Calu3 (cell line): ENCODE data around the gene SH3RF3. TPM values are rescaled to one million over a fixed set of nuclear protein-coding genes. Genes with fewer than 3 reads are reported as not detected.
"Not testable (repeated sequence)": the region's sequence is repeated elsewhere in the genome, so short reads cannot be mapped to it uniquely, and the experiment has no call there.

Source experiments
- BruUV-seq: library from RNA; stranded (reverse); fragments of 400-500 nt; replicated peaks from 2 replicates; lab custom pipeline; 2021; lab: Mats Ljungman, UMichigan
- CTCF ChIA-PET: fragments of 300-600 bp; sonication (Branson Sonifier 250); formaldehyde crosslinking; loops from one replicate; lab custom pipeline; 2022; ENCODE audit warnings: antibody characterized with exemption; lab: Charles Lee
- DNase-seq: peaks from one replicate; pipeline ENCODE4 v3.0.0; 2022
- H3K27ac Mint-ChIP-seq: one replicate; pipeline ENCODE4 v1.8.0; 2022; ENCODE audit warnings: mixed read lengths; ENCODE audit not compliant: unreplicated experiment
- H3K27me3 Mint-ChIP-seq: one replicate; pipeline ENCODE4 v1.8.0; 2022; ENCODE audit warnings: mixed read lengths; ENCODE audit not compliant: unreplicated experiment
- H3K36me3 Mint-ChIP-seq: one replicate; pipeline ENCODE4 v1.8.0; 2022; ENCODE audit warnings: mild to moderate bottlenecking, moderate library complexity, mixed read lengths; ENCODE audit not compliant: insufficient read depth, unreplicated experiment
- H3K4me1 Mint-ChIP-seq: one replicate; pipeline ENCODE4 v1.8.0; 2022; ENCODE audit warnings: mild to moderate bottlenecking, low read depth, mixed read lengths; ENCODE audit not compliant: unreplicated experiment
- H3K4me3 Mint-ChIP-seq: one replicate; pipeline ENCODE4 v1.8.0; 2022; ENCODE audit warnings: mild to moderate bottlenecking, low read depth, moderate library complexity, mixed read lengths; ENCODE audit not compliant: unreplicated experiment
- H3K9me3 Mint-ChIP-seq: one replicate; pipeline ENCODE4 v1.8.0; 2022; ENCODE audit warnings: low read depth, mixed read lengths; ENCODE audit not compliant: unreplicated experiment
- CTCF ChIP-seq: fragments of 200-600 bp; IDR thresholded peaks from one replicate; pipeline ENCODE4 v1.8.0; 2022; ENCODE audit warnings: antibody characterized with exemption; ENCODE audit not compliant: unreplicated experiment
- intact Hi-C: fragments of 100-400 bp; cut with micrococcal nuclease; formaldehyde crosslinking; loops from one replicate; pipeline ENCODE4 v1.10.0; 2022; ENCODE audit not compliant: unreplicated experiment
- total RNA-seq: library from RNA; stranded (reverse); gene quantifications from 2 replicates; pipeline ENCODE4 v1.2.3, GENCODE V29; 2022

SH3RF3 gene
- total RNA-seq, 1 experiment from 2014 or later, result 0.17 TPM

DNA sequence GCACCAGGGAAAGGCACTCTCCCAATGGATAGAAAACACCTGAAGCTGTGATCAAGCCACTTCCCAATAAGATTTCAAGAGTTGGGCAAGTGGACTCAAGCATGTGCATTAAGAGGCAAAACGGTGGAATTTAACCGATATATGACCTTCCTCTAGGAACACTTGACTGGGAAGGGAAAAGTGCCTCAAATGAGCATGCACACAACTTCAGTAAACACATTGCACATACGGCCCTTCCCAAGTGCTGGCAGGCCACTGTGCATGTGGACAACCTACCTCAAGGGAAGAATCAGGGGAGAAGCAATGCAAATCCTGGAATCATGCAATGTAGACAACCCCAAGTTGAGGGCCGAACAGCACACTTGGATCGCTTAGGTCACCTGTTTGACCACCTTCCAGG is 23.9 kb upstream of the SH3RF3 start:
- H3K27me3 Mint-ChIP-seq, result peaks cover 66% of the 10 kb centered on the region
- H3K27ac Mint-ChIP-seq, result no peak overlapping the region
- H3K4me1 Mint-ChIP-seq, result peaks cover 9% of the 10 kb centered on the region
- H3K4me3 Mint-ChIP-seq, result no peak overlapping the region
- H3K9me3 Mint-ChIP-seq, result no peaks in the 10 kb centered on the region
- CTCF ChIA-PET, result no interaction called here
- H3K36me3 Mint-ChIP-seq, result no peaks in the 10 kb centered on the region
- BruUV-seq, result no TSS peak
- DNase-seq, result no peak
- TF ChIP-seq CTCF, result no peak
- intact Hi-C loops, result no loop called here

- CTCF ChIA-PET, result no interaction called here
- intact Hi-C loops, result no loop called here
- H3K36me3 Mint-ChIP-seq, result no peaks in the 10 kb centered on the region
- no peaks in the 10 kb centered on the region for H3K9me3 Mint-ChIP-seq
- H3K4me1 Mint-ChIP-seq, result no peaks in the 10 kb centered on the region
- no TSS peak for BruUV-seq
- peaks cover 36% of the 10 kb centered on the region for H3K27me3 Mint-ChIP-seq
- TF ChIP-seq CTCF, result no peak
- no peak overlapping the region for H3K27ac Mint-ChIP-seq
- DNase-seq, result no peak
- no peak overlapping the region for H3K4me3 Mint-ChIP-seq
Measured at GRCh38 chr2:109108740-109109139, 20.3 kb upstream of the SH3RF3 start.

GRCh38 chr2:109109342-109109741 is 19.7 kb upstream of the SH3RF3 start:
- CTCF ChIA-PET, result no interaction called here
- intact Hi-C loops, result no loop called here
- TF ChIP-seq CTCF, result no peak
- Mint-ChIP-seq H3K27ac (no peak overlapping the region), H3K36me3 (no peaks in the 10 kb centered on the region), H3K4me1 (no peaks in the 10 kb centered on the region), H3K9me3 (no peaks in the 10 kb centered on the region), H3K4me3 (no peak overlapping the region), H3K27me3 (peaks cover 34% of the 10 kb centered on the region)
- DNase-seq, result no peak
- BruUV-seq, result no TSS peak

- no peak for DNase-seq
- Mint-ChIP-seq H3K36me3 (no peaks in the 10 kb centered on the region), H3K4me3 (no peak overlapping the region), H3K27me3 (peaks cover 34% of the 10 kb centered on the region), H3K9me3 (no peaks in the 10 kb centered on the region), H3K27ac (no peak overlapping the region), H3K4me1 (no peaks in the 10 kb centered on the region)
- no peak for TF ChIP-seq CTCF
- CTCF ChIA-PET, result no interaction called here
- intact Hi-C loops, result no loop called here
- no TSS peak for BruUV-seq
Measured at GRCh38 chr2:109110170-109110569, 18.8 kb upstream of the SH3RF3 start.

- H3K36me3 Mint-ChIP-seq, H3K4me3 Mint-ChIP-seq, DNase-seq, H3K27ac Mint-ChIP-seq, BruUV-seq, H3K9me3 Mint-ChIP-seq, CTCF ChIA-PET, intact Hi-C loops, H3K4me1 Mint-ChIP-seq: not testable (repeated sequence)
- H3K27me3 Mint-ChIP-seq, result peaks cover 74% of the 10 kb centered on the region
Measured at GRCh38 chr2:109117181-109117580, 11.8 kb upstream of the SH3RF3 start.
